ENCODE results near the gene TRIM54. TPM values are rescaled to one million over a fixed set of nuclear protein-coding genes. Genes with fewer than 3 reads are reported as not detected.
A peak's percentile ranks its signal among the peaks of the same experiment; 100 is the strongest.

The TRIM54 gene
- total RNA-seq, 2 experiments from 2014 or later: 0.16 to 0.23 TPM

DNA sequence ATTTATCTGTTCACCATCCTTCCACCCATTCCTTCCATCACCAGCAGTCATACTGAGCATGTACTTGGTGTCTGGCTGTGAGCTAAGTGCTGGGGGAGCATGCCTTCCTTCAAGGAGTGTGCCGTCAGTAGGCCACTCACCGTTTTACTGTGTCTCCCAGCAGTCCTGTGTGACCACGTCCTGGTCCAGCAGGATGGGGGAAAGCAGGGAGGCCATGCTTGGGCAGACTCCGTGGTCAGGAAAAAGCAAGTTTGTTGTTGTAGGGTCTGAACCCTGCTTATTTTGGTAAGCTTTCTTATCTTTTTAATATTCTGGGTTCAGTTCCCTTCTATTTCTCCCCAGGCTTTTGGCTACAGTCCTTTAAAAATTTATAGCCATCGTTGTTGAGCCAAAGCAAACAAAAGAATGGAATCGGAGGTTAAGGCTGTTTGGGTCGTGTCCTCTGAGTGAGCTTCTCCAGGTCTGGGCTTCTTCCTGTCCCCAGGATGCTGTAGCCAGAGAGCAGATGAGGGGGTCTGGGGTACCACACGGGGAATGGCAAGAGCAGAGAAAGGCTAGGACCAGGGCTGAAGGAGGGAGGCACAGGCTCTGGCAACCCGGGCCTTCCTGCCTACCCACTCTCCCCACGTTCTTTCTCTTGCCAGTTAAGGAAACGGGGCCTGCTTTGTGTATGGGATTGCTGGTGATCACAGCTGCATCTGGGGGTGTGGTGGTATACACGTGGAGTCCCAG lies 32.9 kb upstream of the TRIM54 start:
- no peaks in the 10 kb centered on the region for H3K36me3 Mint-ChIP-seq (ENCODE audit: low read depth)
- ATAC-seq (no peak), DNase-seq (no peak)
- TF ChIP-seq CTCF (IDR thresholded peaks at IDR 0.05): no peak
- CTCF ChIA-PET: interaction anchor here (0.8 to 7.0 kb wide), 10 partner anchors 8 to 54 kb away, joined by 3 to 122 read pairs (median 4); partner anchors contain the start of gene TRIM54
- POLR2A ChIA-PET: interaction anchor here (0.6 to 2.4 kb wide), 11 partner anchors 14 to 120 kb away, joined by 3 to 18 read pairs (median 4); partner anchors contain the start of genes MPV17 and TRIM54
- H3K4me1 Mint-ChIP-seq (ENCODE audit: low read depth): no peaks in the 10 kb centered on the region
- peaks cover 2% of the 10 kb centered on the region for H3K27me3 Mint-ChIP-seq
- intact Hi-C loops (cut with micrococcal nuclease): loop anchor here (2.0 kb wide), 1 partner anchor 31 kb away; no protein-coding TSS in a partner anchor
- H3K27ac Mint-ChIP-seq: no peak overlapping the region
- H3K4me3 Mint-ChIP-seq: no peak overlapping the region
- H3K9me3 Mint-ChIP-seq: no peaks in the 10 kb centered on the region

GRCh38 chr2:27249891-27250651 lies 32.2 kb upstream of the TRIM54 start:
- Mint-ChIP-seq H3K27me3 (peaks cover 9% of the 10 kb centered on the region), H3K36me3 (ENCODE audit: low read depth) (no peaks in the 10 kb centered on the region), H3K9me3 (no peaks in the 10 kb centered on the region), H3K27ac (no peak overlapping the region), H3K4me1 (ENCODE audit: low read depth) (no peaks in the 10 kb centered on the region), H3K4me3 (no peak overlapping the region)
- ChIA-PET POLR2A (interaction anchor here (0.6 to 2.4 kb wide), 7 partner anchors 9 to 119 kb away, joined by 3 to 18 read pairs (median 3); no protein-coding TSS in a partner anchor), CTCF (interaction anchor here (0.7 to 7.0 kb wide), 17 partner anchors 8 to 53 kb away, joined by 3 to 122 read pairs (median 4); partner anchors contain the start of gene TRIM54)
- peak; percentile 77 for DNase-seq
- peak; percentile 94 for ATAC-seq
- peak; percentile 91 for TF ChIP-seq CTCF (IDR thresholded peaks at IDR 0.05)
- intact Hi-C loops (cut with micrococcal nuclease): loop anchor here (2.0 kb wide), 1 partner anchor 31 kb away; no protein-coding TSS in a partner anchor

DNA sequence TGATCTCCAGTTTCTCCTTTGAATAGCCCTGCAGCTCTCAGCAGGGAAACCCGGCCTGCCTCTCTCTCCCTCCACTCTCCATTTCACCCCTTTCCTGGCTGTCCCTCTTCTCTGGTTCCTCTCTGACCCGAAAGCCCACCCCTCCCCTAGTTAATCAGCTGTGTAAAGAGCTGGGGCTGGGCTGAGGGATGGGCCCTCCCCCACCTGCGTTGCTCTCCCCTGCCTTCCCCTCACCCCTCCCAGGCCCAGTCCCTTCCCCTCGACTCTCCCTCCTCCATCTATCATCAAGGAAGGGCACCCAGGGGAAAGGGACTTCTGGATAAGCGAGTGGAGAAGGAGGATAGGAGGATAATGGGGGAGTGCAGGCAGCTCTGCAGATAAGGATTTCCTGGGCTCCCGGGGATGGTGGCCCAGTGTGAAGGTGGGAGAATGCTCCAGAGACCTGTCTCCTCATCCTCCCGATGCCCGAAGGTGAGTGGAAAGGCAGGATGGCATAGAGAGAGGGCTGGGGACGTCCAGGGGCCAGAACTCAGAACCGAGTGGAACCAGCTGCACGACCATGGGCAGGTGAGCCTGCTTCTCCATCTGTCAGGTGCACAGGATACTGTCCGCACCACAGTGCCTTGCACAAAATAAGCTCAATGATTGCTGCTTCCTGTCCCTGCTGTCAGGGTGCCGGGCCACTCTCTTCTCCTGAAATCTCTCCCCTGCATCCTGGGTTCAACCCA lies 31.4 kb upstream of the TRIM54 start:
- CTCF ChIA-PET: interaction anchor here (0.7 to 7.0 kb wide), 12 partner anchors 9 to 79 kb away, joined by 3 to 122 read pairs (median 3); partner anchors contain the start of gene TRIM54
- POLR2A ChIA-PET: interaction anchor here (0.7 to 1.1 kb wide), 4 partner anchors 9 to 41 kb away, joined by 3 to 7 read pairs (median 3); no protein-coding TSS in a partner anchor

DNA sequence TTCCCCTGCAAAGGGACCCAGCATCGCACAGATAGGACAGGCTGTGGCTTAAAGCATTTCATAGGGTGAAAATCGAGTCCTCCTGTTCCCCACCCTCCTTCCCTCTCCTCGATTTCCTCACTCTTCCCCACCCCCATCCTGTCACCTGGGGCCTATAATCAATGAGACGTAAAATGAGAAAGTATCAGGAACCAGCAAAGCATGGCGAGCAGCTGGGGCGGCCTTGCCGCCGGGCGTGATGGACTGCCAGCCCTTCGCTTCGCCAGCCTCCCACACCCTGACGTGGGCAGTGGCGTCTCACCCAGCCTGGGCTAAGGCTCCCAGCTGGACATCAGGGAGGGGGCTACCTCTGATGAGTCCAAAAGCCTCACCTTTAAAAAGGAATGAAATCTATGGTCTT lies 30.5 kb upstream of the TRIM54 start:
- no peaks in the 10 kb centered on the region for H3K9me3 Mint-ChIP-seq
- intact Hi-C loops (cut with micrococcal nuclease): no loop called here
- CTCF ChIA-PET: interaction anchor here (0.7 to 7.0 kb wide), 7 partner anchors 12 to 80 kb away, joined by 3 to 122 read pairs (median 4); partner anchors contain the start of gene TRIM54
- POLR2A ChIA-PET: interaction anchor here (0.9 to 1.1 kb wide), 2 partner anchors 8 to 14 kb away, joined by 3 to 7 read pairs; no protein-coding TSS in a partner anchor
- no peaks in the 10 kb centered on the region for H3K36me3 Mint-ChIP-seq (ENCODE audit: low read depth)
- no peak for DNase-seq
- no peak for TF ChIP-seq CTCF (IDR thresholded peaks at IDR 0.05)
- peaks cover 15% of the 10 kb centered on the region for H3K27me3 Mint-ChIP-seq
- ATAC-seq: no peak
- no peak overlapping the region for H3K4me3 Mint-ChIP-seq
- H3K4me1 Mint-ChIP-seq (ENCODE audit: low read depth): no peaks in the 10 kb centered on the region
- H3K27ac Mint-ChIP-seq: no peak overlapping the region

More for the DNA sequence above, 31.4 kb upstream of the TRIM54 start:
- Mint-ChIP-seq H3K27me3 (peaks cover 13% of the 10 kb centered on the region), H3K4me1 (ENCODE audit: low read depth) (no peaks in the 10 kb centered on the region), H3K4me3 (no peak overlapping the region), H3K9me3 (no peaks in the 10 kb centered on the region), H3K36me3 (ENCODE audit: low read depth) (no peaks in the 10 kb centered on the region), H3K27ac (no peak overlapping the region)
- intact Hi-C loops (cut with micrococcal nuclease): no loop called here
- no peak for TF ChIP-seq CTCF (IDR thresholded peaks at IDR 0.05)
- ATAC-seq: no peak
- DNase-seq: no peak

Data from activated CD8-positive, alpha-beta T cell treated with anti-CD3 and anti-CD28 coated beads for 36 hours (primary cell).